ENCODE results near the gene CRIM1. TPM values are rescaled to one million over a fixed set of nuclear protein-coding genes. Genes with fewer than 3 reads are reported as not detected.

The CRIM1 gene
- total and polyA plus RNA-seq, 7 experiments from 2014 or later, result 0.10 to 7.1 (median 0.92) TPM

DNA sequence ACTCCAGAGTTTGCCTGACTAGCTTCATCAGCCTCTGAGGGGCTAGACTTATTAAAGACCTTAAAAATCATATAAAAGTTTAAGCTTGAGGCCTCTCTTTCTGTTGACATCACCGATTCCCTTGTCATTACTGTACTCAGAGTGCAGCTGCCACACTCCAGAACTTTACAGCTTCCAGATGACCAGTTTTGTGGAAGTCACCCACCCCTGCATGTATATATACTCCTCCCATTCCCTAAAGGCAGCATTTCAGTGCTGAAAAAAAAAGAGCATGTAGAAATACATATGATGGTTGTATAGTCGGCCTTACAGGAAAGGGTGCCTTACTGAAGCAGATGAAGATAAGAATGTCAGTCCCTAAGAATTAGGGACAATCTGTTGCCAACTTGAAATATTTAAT lies 125.1 kb downstream of the CRIM1 start:
- peaks cover 0 to 7% (median 0%) of the 10 kb centered on the region in 7 donors for H3K4me1 Mint-ChIP-seq
- no peaks in the 10 kb centered on the region for H3K27me3 Mint-ChIP-seq
- no peaks in the 10 kb centered on the region for H3K36me3 ChIP-seq (ENCODE audit: control insufficient read depth in 2 of 3, insufficient read depth in 3 of 3, low read length in 3 of 3)
- H3K4me3 Mint-ChIP-seq, result no peak overlapping the region
- peaks cover 7 to 28% (median 15%) of the 10 kb centered on the region in 11 donors for H3K9me3 Mint-ChIP-seq
- ATAC-seq (no peak), DNase-seq (no peak)
- CTCF ChIA-PET, result no interaction called here
- POLR2A ChIA-PET, result no interaction called here
- H3K36me3 Mint-ChIP-seq, result peaks cover 13 to 30% (median 20%) of the 10 kb centered on the region in 5 donors
- no peaks in the 10 kb centered on the region for H3K27me3 ChIP-seq (ENCODE audit: control insufficient read depth in 2 of 2, insufficient read depth in 2 of 2, low read length in 2 of 2)
- H3K27ac Mint-ChIP-seq, result no peak overlapping the region
- H3K4me3 ChIP-seq (ENCODE audit: low read length), result no peak overlapping the region
- H3K27ac ChIP-seq (ENCODE audit: low read depth, low read length), result no peak overlapping the region
- H3K4me1 ChIP-seq (ENCODE audit: control insufficient read depth in 2 of 2, insufficient read depth in 2 of 2, low read length in 2 of 2), result no peaks in the 10 kb centered on the region
- intact Hi-C loops (cut with micrococcal nuclease), result no loop called here
- H3K9me3 ChIP-seq (ENCODE audit: control insufficient read depth in 2 of 3, low read length in 3 of 3), result peaks cover 0 to 8% (median 4%) of the 10 kb centered on the region in 3 experiments

- Mint-ChIP-seq H3K4me3 (no peak overlapping the region), H3K27ac (no peak overlapping the region), H3K27me3 (no peaks in the 10 kb centered on the region), H3K9me3 (peaks cover 0 to 18% (median 7%) of the 10 kb centered on the region in 11 donors), H3K36me3 (peaks cover 5 to 22% (median 13%) of the 10 kb centered on the region in 5 donors), H3K4me1 (peaks cover 0 to 7% (median 0%) of the 10 kb centered on the region in 7 donors)
- CTCF ChIA-PET, result no interaction called here
- Histone ChIP-seq H3K36me3 (ENCODE audit: control insufficient read depth in 2 of 3, insufficient read depth in 3 of 3, low read length in 3 of 3) (no peaks in the 10 kb centered on the region), H3K27ac (ENCODE audit: low read depth, low read length) (no peak overlapping the region), H3K4me1 (ENCODE audit: control insufficient read depth in 2 of 2, insufficient read depth in 2 of 2, low read length in 2 of 2) (no peaks in the 10 kb centered on the region), H3K9me3 (ENCODE audit: control insufficient read depth in 2 of 3, low read length in 3 of 3) (peaks cover 0 to 4% (median 0%) of the 10 kb centered on the region in 3 experiments), H3K4me3 (ENCODE audit: low read length) (no peak overlapping the region), H3K27me3 (ENCODE audit: control insufficient read depth in 2 of 2, insufficient read depth in 2 of 2, low read length in 2 of 2) (no peaks in the 10 kb centered on the region)
- POLR2A ChIA-PET, result no interaction called here
- ATAC-seq, result no peak
- no peak for DNase-seq
- intact Hi-C loops (cut with micrococcal nuclease), result no loop called here
Measured at GRCh38 chr2:36481709-36482108, 126.1 kb downstream of the CRIM1 start.

- intact Hi-C loops (cut with micrococcal nuclease), result no loop called here
- H3K36me3 Mint-ChIP-seq, result peaks cover 1 to 12% (median 8%) of the 10 kb centered on the region in 5 donors
- no peak for DNase-seq
- no peaks in the 10 kb centered on the region for H3K36me3 ChIP-seq (ENCODE audit: control insufficient read depth in 2 of 3, insufficient read depth in 3 of 3, low read length in 3 of 3)
- H3K27ac Mint-ChIP-seq, result no peak overlapping the region
- ChIA-PET CTCF (no interaction called here), POLR2A (no interaction called here)
- H3K27me3 Mint-ChIP-seq, result no peaks in the 10 kb centered on the region
- no peak overlapping the region for H3K4me3 ChIP-seq (ENCODE audit: low read length)
- H3K27me3 ChIP-seq (ENCODE audit: control insufficient read depth in 2 of 2, insufficient read depth in 2 of 2, low read length in 2 of 2), result no peaks in the 10 kb centered on the region
- peaks cover 0 to 8% (median 1%) of the 10 kb centered on the region in 11 donors for H3K9me3 Mint-ChIP-seq
- no peaks in the 10 kb centered on the region for H3K9me3 ChIP-seq (ENCODE audit: control insufficient read depth in 2 of 3, low read length in 3 of 3)
- peaks cover 0 to 7% (median 0%) of the 10 kb centered on the region in 7 donors for H3K4me1 Mint-ChIP-seq
- H3K4me1 ChIP-seq (ENCODE audit: control insufficient read depth in 2 of 2, insufficient read depth in 2 of 2, low read length in 2 of 2), result no peaks in the 10 kb centered on the region
- H3K27ac ChIP-seq (ENCODE audit: low read depth, low read length), result no peak overlapping the region
- H3K4me3 Mint-ChIP-seq, result no peak overlapping the region
- ATAC-seq, result no peak
Measured at GRCh38 chr2:36482576-36483214, 127.1 kb downstream of the CRIM1 start.

GRCh38 chr2:36483290-36483689 lies 127.7 kb downstream of the CRIM1 start:
- ChIA-PET POLR2A (no interaction called here), CTCF (no interaction called here)
- peaks cover 0 to 9% (median 7%) of the 10 kb centered on the region in 5 donors for H3K36me3 Mint-ChIP-seq
- H3K4me1 Mint-ChIP-seq, result peaks cover 0 to 7% (median 0%) of the 10 kb centered on the region in 7 donors
- no peak overlapping the region for H3K4me3 Mint-ChIP-seq
- H3K27me3 Mint-ChIP-seq, result no peaks in the 10 kb centered on the region
- Histone ChIP-seq H3K4me3 (ENCODE audit: low read length) (no peak overlapping the region), H3K9me3 (ENCODE audit: control insufficient read depth in 2 of 3, low read length in 3 of 3) (no peaks in the 10 kb centered on the region), H3K27me3 (ENCODE audit: control insufficient read depth in 2 of 2, insufficient read depth in 2 of 2, low read length in 2 of 2) (no peaks in the 10 kb centered on the region), H3K36me3 (ENCODE audit: control insufficient read depth in 2 of 3, insufficient read depth in 3 of 3, low read length in 3 of 3) (no peaks in the 10 kb centered on the region), H3K4me1 (ENCODE audit: control insufficient read depth in 2 of 2, insufficient read depth in 2 of 2, low read length in 2 of 2) (no peaks in the 10 kb centered on the region), H3K27ac (ENCODE audit: low read depth, low read length) (no peak overlapping the region)
- H3K9me3 Mint-ChIP-seq, result peaks cover 0 to 3% (median 0%) of the 10 kb centered on the region in 11 donors
- ATAC-seq, result no peak
- intact Hi-C loops (cut with micrococcal nuclease), result no loop called here
- no peak overlapping the region for H3K27ac Mint-ChIP-seq
- no peak for DNase-seq

- Histone ChIP-seq H3K27ac (ENCODE audit: low read depth, low read length) (no peak overlapping the region), H3K4me3 (ENCODE audit: low read length) (no peak overlapping the region), H3K9me3 (ENCODE audit: control insufficient read depth in 2 of 3, low read length in 3 of 3) (no peaks in the 10 kb centered on the region), H3K4me1 (ENCODE audit: control insufficient read depth in 2 of 2, insufficient read depth in 2 of 2, low read length in 2 of 2) (no peaks in the 10 kb centered on the region), H3K36me3 (ENCODE audit: control insufficient read depth in 2 of 3, insufficient read depth in 3 of 3, low read length in 3 of 3) (no peaks in the 10 kb centered on the region), H3K27me3 (ENCODE audit: control insufficient read depth in 2 of 2, insufficient read depth in 2 of 2, low read length in 2 of 2) (no peaks in the 10 kb centered on the region)
- Mint-ChIP-seq H3K27ac (no peak overlapping the region), H3K4me3 (no peak overlapping the region), H3K27me3 (no peaks in the 10 kb centered on the region), H3K4me1 (peaks cover 0 to 7% (median 0%) of the 10 kb centered on the region in 7 donors), H3K9me3 (peaks cover 0 to 1% (median 0%) of the 10 kb centered on the region in 11 donors), H3K36me3 (peaks cover 0 to 6% (median 3%) of the 10 kb centered on the region in 5 donors)
- intact Hi-C loops (cut with micrococcal nuclease), result no loop called here
- DNase-seq, result no peak
- POLR2A ChIA-PET, result no interaction called here
- CTCF ChIA-PET, result no interaction called here
- no peak for ATAC-seq
Measured at GRCh38 chr2:36484454-36484853, 128.9 kb downstream of the CRIM1 start.

DNA sequence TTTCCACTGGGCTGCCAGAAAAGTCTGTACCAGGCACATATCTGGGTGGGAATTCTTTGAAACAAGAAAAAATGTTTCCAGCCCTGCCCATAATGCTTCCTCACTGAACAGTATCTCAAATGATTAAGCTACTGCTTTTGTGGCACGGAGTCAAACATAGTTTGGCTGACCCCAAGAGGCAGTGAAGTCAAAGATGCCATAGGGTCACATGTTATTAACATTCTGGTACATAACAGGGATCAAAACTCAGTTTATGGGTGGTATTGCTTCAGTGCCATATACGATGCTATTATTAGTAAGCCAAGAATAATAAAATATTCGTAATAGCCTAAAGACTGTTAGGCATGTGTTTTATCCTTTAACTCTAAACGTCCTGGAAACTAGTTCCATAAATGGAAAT lies 129.9 kb downstream of the CRIM1 start:
- H3K36me3 Mint-ChIP-seq, result peaks cover 0 to 4% (median 0%) of the 10 kb centered on the region in 5 donors
- H3K4me3 ChIP-seq (ENCODE audit: low read length), result no peak overlapping the region
- CTCF ChIA-PET, result no interaction called here
- intact Hi-C loops (cut with micrococcal nuclease), result no loop called here
- no peak overlapping the region for H3K27ac ChIP-seq (ENCODE audit: low read depth, low read length)
- no peaks in the 10 kb centered on the region for H3K4me1 ChIP-seq (ENCODE audit: control insufficient read depth in 2 of 2, insufficient read depth in 2 of 2, low read length in 2 of 2)
- POLR2A ChIA-PET, result no interaction called here
- no peaks in the 10 kb centered on the region for H3K27me3 Mint-ChIP-seq
- no peak for DNase-seq
- H3K4me1 Mint-ChIP-seq, result peaks cover 0 to 7% (median 0%) of the 10 kb centered on the region in 7 donors
- H3K9me3 ChIP-seq (ENCODE audit: control insufficient read depth in 2 of 3, low read length in 3 of 3), result no peaks in the 10 kb centered on the region
- no peaks in the 10 kb centered on the region for H3K36me3 ChIP-seq (ENCODE audit: control insufficient read depth in 2 of 3, insufficient read depth in 3 of 3, low read length in 3 of 3)
- H3K27me3 ChIP-seq (ENCODE audit: control insufficient read depth in 2 of 2, insufficient read depth in 2 of 2, low read length in 2 of 2), result no peaks in the 10 kb centered on the region
- peaks cover 0 to 1% (median 0%) of the 10 kb centered on the region in 11 donors for H3K9me3 Mint-ChIP-seq
- H3K27ac Mint-ChIP-seq, result no peak overlapping the region
- no peak overlapping the region for H3K4me3 Mint-ChIP-seq
- ATAC-seq, result no peak

- no peak overlapping the region for H3K4me3 ChIP-seq (ENCODE audit: low read length)
- ChIA-PET POLR2A (no interaction called here), CTCF (interaction anchor here (0.7 kb wide), 1 partner anchor 54 kb away, joined by 3 read pairs; no protein-coding TSS in a partner anchor)
- H3K4me1 Mint-ChIP-seq, result peaks cover 0 to 7% (median 0%) of the 10 kb centered on the region in 7 donors
- H3K9me3 ChIP-seq (ENCODE audit: control insufficient read depth in 2 of 3, low read length in 3 of 3), result no peaks in the 10 kb centered on the region
- H3K27ac Mint-ChIP-seq, result no peak overlapping the region
- peaks cover 0 to 4% (median 0%) of the 10 kb centered on the region in 5 donors for H3K36me3 Mint-ChIP-seq
- H3K9me3 Mint-ChIP-seq, result peaks cover 0 to 1% (median 0%) of the 10 kb centered on the region in 11 donors
- no peak for DNase-seq
- no peak for ATAC-seq
- no peaks in the 10 kb centered on the region for H3K4me1 ChIP-seq (ENCODE audit: control insufficient read depth in 2 of 2, insufficient read depth in 2 of 2, low read length in 2 of 2)
- H3K27me3 ChIP-seq (ENCODE audit: control insufficient read depth in 2 of 2, insufficient read depth in 2 of 2, low read length in 2 of 2), result no peaks in the 10 kb centered on the region
- H3K4me3 Mint-ChIP-seq, result no peak overlapping the region
- no peaks in the 10 kb centered on the region for H3K27me3 Mint-ChIP-seq
- intact Hi-C loops (cut with micrococcal nuclease), result no loop called here
- H3K27ac ChIP-seq (ENCODE audit: low read depth, low read length), result no peak overlapping the region
- no peaks in the 10 kb centered on the region for H3K36me3 ChIP-seq (ENCODE audit: control insufficient read depth in 2 of 3, insufficient read depth in 3 of 3, low read length in 3 of 3)
Measured at GRCh38 chr2:36486521-36487044, 131.0 kb downstream of the CRIM1 start.

Measured in naive thymus-derived CD4-positive, alpha-beta T cell (primary cell).